Neural crest cell (in vitro differentiated cells): ENCODE measurements around the gene CACYBP. TPM values are rescaled to one million over a fixed set of nuclear protein-coding genes. Genes with fewer than 3 reads are reported as not detected.

Source experiments
- DNase-seq: peaks from one replicate; pipeline ENCODE4 v3.0.0; 2021; ENCODE audit warnings: low read depth, mixed read lengths, low spot score
- H3K27ac Mint-ChIP-seq: one replicate; pipeline ENCODE4 v1.8.0; 2021; ENCODE audit warnings: mild to moderate bottlenecking, mixed read lengths; ENCODE audit not compliant: unreplicated experiment
- H3K27me3 Mint-ChIP-seq: 2 replicates; pipeline ENCODE4 v1.8.0; 2021; ENCODE audit warnings: low read depth, mild to moderate bottlenecking, mixed read lengths
- H3K36me3 Mint-ChIP-seq: 2 replicates; pipeline ENCODE4 v1.8.0; 2021; ENCODE audit warnings: low read depth, mild to moderate bottlenecking, mixed read lengths
- H3K4me1 Mint-ChIP-seq: 2 replicates; pipeline ENCODE4 v1.8.0; 2021; ENCODE audit warnings: mixed read lengths
- H3K4me3 Mint-ChIP-seq: one replicate; pipeline ENCODE4 v1.8.0; 2021; ENCODE audit warnings: mild to moderate bottlenecking, mixed read lengths
- H3K9me3 Mint-ChIP-seq: 2 replicates; pipeline ENCODE4 v1.8.0; 2021; ENCODE audit warnings: mixed read lengths
- total RNA-seq: library from RNA; stranded (reverse); gene quantifications from 2 replicates; pipeline ENCODE4 v1.2.1, GENCODE V29; 2021
- TF ChIP-seq, protein P1 (sequence below): fragments of 200-600 bp; sonication (generic); conservative IDR thresholded peaks from 2 replicates; pipeline ENCODE4 v1.5.0; 2021; ENCODE audit warnings: antibody characterized with exemption, mild to moderate bottlenecking

Gene CACYBP
- total RNA-seq, 1 donor from 2014 or later, result 173 TPM

DNA sequence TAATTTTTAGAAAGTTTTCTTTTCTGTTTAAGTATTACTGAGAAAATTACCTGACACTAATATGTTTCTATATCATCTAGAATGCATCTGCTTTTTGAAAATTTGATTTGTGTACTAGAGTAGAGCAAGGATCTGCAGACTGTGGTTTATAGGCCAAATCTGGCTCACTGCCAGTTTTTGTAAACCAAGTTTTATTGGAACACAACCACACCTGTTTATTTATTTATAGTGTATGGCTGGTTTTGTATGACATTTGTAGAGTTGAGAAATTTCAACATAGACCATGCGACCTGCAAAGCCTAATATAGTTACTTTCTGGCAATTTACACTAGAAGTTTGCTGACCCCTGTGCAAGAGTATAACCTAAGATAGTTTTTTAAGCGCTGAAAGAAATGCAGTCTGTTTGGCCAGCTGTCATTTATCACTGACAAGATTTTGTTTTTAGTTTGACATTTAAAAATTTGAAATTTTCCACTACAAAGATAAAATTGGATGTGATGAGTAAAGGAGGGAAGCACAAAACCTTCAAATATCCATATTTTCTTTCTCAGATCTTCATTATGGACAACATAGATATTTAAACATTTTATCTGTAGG is 36.1 kb upstream of the CACYBP start:
- H3K4me1 Mint-ChIP-seq, result peaks cover 1% of the 10 kb centered on the region
- H3K36me3 Mint-ChIP-seq, result no peaks in the 10 kb centered on the region
- no peak overlapping the region for H3K27ac Mint-ChIP-seq
- no peak overlapping the region for H3K4me3 Mint-ChIP-seq
- TF ChIP-seq, protein P1, sequence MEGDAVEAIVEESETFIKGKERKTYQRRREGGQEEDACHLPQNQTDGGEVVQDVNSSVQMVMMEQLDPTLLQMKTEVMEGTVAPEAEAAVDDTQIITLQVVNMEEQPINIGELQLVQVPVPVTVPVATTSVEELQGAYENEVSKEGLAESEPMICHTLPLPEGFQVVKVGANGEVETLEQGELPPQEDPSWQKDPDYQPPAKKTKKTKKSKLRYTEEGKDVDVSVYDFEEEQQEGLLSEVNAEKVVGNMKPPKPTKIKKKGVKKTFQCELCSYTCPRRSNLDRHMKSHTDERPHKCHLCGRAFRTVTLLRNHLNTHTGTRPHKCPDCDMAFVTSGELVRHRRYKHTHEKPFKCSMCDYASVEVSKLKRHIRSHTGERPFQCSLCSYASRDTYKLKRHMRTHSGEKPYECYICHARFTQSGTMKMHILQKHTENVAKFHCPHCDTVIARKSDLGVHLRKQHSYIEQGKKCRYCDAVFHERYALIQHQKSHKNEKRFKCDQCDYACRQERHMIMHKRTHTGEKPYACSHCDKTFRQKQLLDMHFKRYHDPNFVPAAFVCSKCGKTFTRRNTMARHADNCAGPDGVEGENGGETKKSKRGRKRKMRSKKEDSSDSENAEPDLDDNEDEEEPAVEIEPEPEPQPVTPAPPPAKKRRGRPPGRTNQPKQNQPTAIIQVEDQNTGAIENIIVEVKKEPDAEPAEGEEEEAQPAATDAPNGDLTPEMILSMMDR, result no peak
- no peaks in the 10 kb centered on the region for H3K9me3 Mint-ChIP-seq
- no peak for DNase-seq
- H3K27me3 Mint-ChIP-seq, result no peaks in the 10 kb centered on the region

DNA sequence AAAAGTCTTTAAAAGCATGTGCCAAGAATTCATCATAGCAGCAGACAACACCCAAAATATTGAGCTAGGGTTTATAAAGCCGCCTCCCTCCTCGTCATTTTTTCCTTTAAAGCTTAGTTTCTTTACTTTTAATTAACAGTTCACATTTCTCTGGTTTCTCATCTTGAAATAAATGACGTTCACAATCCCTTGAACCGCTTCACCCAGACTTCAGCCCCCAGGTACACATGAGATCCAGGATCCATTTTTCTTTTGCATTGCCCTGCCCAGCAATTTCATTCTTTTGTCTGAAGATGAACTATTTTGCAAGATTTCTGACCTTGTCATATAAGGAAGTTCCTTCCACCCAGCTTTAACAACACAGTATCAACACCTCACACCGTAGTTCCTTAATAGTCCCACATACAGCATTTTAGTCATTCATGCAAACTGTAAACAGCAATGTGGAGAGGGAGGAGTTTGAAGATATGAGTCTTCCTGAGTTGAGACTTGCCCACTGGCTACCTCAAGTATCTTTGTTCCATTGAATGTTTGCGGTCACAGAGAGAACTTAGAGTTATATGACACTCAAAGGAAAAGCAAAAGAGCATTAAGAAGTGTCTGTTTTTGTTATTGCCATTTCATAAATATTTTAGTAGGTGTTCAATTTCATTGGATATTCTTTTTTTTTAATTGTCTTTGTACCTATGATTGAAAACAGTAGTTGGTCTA is 35.3 kb upstream of the CACYBP start:
- Mint-ChIP-seq H3K9me3 (no peaks in the 10 kb centered on the region), H3K36me3 (no peaks in the 10 kb centered on the region), H3K27me3 (no peaks in the 10 kb centered on the region), H3K4me1 (peaks cover 8% of the 10 kb centered on the region), H3K4me3 (no peak overlapping the region), H3K27ac (no peak overlapping the region)
- no peak for DNase-seq
- TF ChIP-seq, protein P1, result no peak

DNA sequence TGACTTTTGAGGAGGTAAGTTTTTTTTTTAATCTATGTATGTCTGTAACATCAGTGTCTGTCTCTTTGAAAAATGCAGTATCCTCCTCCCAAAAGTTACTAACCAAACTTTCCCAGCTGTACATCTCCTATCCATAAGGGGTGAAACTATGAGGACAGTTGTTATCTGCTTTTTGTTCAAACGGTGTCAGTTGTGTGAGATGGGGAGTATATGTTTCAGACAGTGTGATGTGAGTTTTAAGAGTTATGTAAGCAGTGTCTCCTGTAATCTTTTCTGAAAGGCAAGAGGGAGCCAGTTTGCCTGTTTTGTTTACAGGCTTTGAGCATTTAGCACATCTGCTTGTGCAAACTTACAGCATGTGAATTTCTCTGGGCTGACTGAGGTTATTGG is 34.8 kb upstream of the CACYBP start:
- Mint-ChIP-seq H3K27me3 (no peaks in the 10 kb centered on the region), H3K9me3 (no peaks in the 10 kb centered on the region), H3K4me1 (peaks cover 8% of the 10 kb centered on the region), H3K4me3 (no peak overlapping the region), H3K27ac (no peak overlapping the region), H3K36me3 (no peaks in the 10 kb centered on the region)
- no peak for DNase-seq
- TF ChIP-seq, protein P1, result no peak

DNA sequence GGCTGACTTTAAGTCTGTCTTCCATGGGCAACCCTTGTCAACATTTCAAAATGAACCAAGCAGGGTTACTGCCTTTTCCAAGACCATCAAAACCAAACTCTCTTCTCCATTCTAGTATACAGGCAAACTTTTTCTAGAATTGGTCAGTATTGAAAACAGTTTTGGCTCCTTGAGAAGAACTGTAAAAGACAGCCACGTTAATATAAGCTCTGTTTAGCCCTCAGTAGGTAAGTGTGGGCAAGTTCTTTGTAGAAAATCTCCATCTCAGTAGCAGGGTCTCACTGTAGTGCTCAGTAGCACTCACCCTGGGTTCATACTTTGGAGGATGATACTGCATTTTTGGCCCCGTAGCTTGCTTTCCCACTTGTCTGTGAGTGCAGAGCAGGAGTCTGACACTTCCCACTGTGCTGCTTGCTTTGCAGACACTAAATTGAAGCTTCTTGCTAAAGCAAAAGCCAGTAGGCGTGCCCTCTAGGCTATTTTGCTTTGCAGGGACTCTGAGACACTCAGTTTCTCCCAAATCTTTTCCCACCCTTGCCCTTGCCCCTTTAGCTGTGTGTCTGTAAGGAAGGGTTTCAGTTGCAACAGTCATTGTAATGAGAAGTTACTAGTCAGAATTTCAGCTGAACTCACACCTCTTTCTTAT is 34.3 kb upstream of the CACYBP start:
- Mint-ChIP-seq H3K36me3 (no peaks in the 10 kb centered on the region), H3K9me3 (no peaks in the 10 kb centered on the region), H3K4me3 (no peak overlapping the region), H3K4me1 (peaks cover 8% of the 10 kb centered on the region), H3K27me3 (no peaks in the 10 kb centered on the region), H3K27ac (no peak overlapping the region)
- DNase-seq, result no peak
- TF ChIP-seq, protein P1, result no peak

DNA sequence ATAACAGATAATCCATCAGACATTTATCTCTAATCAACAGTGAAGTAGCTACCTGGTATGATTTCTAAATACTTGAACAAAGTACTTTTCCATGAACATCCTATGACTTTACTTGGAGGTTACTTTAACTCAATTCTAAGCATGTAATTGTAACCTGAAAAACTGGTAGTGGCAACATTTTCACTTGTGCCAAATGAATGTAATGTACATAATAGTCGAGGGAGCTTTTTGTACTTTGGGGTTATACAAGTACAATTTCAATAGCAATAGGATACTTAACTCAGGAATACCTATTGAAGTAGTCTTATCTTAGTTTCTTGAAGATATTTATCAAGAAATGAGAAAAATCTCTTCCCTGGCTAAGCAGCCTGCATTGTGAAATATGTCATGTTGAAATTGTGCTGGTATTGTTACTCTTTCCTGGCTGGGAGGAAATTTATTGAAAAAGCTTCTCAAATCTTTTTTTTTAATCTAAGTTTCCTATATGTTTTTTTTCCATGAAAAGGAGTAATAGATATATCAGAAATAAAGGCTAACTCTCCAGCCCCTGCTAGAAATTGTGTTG is 33.7 kb upstream of the CACYBP start:
- Mint-ChIP-seq H3K9me3 (no peaks in the 10 kb centered on the region), H3K4me3 (no peak overlapping the region), H3K4me1 (peaks cover 8% of the 10 kb centered on the region), H3K36me3 (no peaks in the 10 kb centered on the region), H3K27ac (no peak overlapping the region), H3K27me3 (no peaks in the 10 kb centered on the region)
- DNase-seq, result no peak
- TF ChIP-seq, protein P1, result no peak
